HG03354 (cell line): ENCODE measurements around the gene MYOCD.
"Not testable (repeated sequence)": the region's sequence is repeated elsewhere in the genome, so short reads cannot be mapped to it uniquely, and the experiment has no call there.

Experiments used
- ATAC-seq: cut with Tn5 transposase; IDR thresholded peaks from one replicate; pipeline ENCODE4 v1.9.1; 2021; ENCODE audit warnings: mild to moderate bottlenecking; ENCODE audit not compliant: unreplicated experiment, poor library complexity, severe bottlenecking

Gene MYOCD, protein sequence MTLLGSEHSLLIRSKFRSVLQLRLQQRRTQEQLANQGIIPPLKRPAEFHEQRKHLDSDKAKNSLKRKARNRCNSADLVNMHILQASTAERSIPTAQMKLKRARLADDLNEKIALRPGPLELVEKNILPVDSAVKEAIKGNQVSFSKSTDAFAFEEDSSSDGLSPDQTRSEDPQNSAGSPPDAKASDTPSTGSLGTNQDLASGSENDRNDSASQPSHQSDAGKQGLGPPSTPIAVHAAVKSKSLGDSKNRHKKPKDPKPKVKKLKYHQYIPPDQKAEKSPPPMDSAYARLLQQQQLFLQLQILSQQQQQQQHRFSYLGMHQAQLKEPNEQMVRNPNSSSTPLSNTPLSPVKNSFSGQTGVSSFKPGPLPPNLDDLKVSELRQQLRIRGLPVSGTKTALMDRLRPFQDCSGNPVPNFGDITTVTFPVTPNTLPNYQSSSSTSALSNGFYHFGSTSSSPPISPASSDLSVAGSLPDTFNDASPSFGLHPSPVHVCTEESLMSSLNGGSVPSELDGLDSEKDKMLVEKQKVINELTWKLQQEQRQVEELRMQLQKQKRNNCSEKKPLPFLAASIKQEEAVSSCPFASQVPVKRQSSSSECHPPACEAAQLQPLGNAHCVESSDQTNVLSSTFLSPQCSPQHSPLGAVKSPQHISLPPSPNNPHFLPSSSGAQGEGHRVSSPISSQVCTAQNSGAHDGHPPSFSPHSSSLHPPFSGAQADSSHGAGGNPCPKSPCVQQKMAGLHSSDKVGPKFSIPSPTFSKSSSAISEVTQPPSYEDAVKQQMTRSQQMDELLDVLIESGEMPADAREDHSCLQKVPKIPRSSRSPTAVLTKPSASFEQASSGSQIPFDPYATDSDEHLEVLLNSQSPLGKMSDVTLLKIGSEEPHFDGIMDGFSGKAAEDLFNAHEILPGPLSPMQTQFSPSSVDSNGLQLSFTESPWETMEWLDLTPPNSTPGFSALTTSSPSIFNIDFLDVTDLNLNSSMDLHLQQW

DNA sequence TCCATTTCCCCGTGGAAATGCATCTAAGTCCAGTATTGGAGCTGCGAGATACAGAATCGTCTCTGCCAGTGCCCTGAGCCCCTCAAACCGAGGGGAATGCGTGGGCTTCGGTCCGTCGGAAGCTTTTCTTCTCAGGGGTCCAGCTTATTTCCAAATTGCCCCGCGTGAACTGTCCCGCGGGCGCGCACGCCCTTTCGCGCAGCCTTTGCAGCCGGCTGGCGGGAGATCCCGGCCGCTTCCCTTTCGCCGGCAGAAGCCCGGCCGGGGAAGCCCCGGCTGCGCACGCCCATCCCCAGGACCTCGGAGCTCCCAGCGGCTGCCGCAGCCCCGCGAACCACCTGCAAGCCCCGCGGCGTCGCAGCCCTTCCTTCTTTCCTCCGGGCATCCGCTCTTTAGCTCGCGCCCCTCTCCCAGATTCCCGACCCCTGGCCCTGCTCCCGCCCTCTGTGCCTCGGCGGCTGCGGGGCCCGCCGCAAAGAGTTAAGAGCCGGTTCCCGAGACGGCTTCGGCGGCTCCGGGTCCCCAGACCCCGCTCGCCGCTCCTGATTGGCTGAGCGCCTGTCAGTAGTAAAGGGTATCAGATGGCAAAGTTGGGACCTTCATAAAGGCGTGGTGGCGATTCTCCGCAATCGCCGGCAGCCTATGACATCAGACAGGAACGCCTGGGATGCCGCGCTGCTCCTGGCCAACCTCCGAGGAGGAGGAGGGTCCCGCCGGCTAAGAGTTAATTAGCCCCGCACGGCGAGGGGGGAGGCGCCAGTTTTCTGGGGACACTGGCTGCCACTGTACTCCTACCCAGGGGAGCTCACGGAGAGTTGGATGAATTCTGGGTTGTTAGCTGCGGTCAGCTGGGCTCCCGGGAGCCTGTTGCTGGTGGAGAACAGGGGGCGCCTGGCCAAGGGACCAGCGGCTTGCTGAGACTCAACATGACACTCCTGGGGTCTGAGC, at the start of gene MYOCD:
MYOCD (plus strand) TSS at position 628 of the 948 bp plus-strand sequence; CDS start at position 927, 299 bp downstream.
- no peak for ATAC-seq

DNA sequence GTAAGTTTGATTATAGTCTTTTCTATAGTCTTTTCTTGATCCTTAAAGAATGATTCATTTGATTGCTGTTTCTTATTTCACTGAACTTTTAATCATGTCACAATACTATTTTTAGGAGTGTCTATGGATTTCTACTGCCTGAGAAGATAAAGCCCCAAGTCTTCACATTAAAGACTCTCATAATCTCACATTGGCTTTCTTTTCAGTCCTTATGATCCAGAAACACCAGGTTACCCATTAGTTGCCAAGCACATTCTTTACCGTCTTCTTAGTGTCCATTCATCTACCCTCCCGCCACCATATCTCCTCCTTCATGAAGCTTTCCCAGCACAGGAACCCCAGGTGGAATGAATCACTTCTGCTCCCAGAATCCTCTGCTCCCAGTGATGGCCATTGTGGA, 49.5 kb upstream of the MYOCD start:
- no peak for ATAC-seq

DNA sequence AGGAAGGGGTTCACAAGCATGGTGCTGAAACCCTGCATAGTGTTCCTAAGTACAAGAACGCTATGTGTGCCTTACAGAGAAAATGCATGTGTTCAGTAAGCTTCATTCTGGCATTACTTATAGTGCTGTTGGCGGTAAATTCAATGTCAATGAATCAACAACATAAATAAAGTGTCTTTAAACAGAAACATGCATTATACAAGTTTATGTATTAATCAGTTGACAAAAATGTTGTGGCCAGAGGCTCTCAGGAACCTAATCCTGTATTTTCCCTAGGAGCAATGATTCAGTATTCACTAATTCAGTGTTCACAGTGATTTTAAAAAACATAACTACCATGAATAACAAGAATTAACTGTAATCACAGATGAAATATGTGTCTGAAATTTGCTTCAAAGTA, 47.1 kb upstream of the MYOCD start:
- ATAC-seq: no peak

DNA sequence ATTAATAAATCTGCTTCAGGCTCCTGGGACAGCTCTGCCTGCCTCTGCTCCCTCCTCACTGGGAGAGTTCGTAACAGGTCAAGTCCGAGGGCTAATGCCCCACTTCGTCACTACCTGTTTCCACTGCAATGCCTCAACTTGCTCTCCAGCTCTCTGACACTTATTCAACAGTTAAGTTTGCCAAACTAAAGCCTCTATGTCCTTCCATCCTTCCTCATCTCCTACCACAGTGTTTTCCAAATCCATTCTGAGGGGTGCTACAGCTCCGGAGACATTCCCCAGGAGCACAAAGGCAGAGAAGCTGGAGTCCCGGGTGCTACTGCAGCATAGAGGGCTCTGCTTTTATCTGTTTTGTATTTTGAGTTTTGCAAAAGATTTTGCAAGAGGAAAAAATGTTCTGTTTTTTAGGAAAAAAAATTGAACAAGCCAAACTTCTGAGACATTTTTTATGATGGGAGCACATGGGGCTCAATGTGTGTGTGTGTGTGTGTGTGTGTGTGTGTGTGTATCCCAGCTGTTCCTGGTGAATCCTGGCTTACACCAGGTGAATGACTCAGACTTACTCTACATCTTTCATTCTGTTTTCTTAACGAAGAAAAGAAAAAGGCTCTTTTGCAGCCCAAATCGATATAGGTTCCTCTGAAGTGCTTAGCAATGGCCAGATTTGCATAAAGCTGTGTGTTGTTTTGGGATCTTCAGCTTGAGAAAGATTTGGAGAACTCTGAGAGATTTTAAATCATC, 46.1 kb upstream of the MYOCD start:
- ATAC-seq: no peak

DNA sequence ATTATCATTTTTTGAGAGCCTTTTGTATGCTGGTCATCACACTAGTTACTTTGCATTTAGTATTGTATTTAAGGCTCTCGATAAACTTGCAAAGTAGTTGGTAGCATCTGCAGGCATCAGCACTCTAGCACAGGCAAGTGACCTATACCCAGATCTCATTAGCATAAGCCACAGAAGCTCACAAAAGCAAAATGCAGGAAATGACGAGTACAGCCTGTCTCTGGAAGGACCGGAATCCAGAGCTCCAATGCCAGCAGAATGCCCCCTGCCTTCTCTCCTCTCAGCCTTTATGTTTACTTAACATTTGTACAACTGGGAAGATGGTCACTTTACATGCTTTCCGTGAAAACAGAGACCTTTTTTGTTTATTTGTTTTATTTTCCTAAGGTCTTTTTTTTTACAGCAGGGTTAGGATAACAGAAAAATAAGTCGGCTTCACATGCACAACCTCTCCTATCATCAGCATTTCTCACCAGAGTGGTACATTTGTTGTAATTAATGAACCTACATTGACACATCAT, 45.4 kb upstream of the MYOCD start:
- no peak for ATAC-seq

DNA sequence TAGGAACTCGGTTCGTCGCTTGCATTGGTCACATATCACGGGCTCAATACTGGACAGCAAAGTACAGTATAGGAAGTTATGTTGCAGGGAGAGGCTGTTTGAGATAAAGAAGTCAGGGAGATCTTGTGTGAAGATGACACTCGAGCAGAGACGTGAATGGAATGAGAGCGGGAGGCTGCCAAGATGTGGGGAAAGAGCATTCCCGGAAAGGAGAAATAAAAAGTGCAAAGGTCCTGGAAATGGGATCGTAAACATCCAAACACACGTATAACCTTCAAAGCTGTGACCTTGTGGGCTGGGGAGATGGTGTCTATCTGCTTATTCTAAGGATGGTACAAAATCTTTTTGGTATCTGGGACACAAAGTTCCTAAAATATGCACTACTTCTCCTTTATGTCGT, 43.0 kb upstream of the MYOCD start:
- ATAC-seq: no peak

DNA sequence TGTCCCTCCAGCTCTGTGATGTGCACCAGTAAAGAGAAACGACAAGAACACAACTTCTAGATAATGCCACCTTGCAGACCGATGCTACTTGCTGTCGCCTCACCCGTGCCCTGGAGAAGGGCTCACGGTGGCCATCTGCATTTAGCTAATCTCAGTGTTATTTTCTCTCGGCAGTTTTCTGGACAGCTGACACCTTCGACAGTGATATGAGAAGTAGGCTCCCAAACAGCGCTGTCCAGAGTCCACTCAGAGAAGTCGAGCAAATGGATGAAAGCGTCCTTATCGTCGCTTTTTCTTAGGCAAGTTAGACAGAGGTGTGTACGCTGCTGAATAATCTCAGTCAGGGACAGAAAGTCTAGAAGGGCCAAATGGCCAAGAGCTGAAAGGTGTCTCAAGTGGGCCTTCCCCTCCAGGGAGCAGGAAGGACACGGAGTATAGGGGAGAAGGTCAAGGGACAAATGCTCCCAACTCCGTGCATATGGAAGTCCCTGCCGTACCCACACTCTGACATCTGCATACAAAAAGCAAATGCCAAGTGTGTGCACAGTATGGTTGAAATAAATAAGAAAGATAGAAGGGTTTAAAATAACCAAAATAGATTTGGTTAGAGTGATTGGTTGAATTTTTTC, 42.4 kb upstream of the MYOCD start:
- ATAC-seq: no peak

DNA sequence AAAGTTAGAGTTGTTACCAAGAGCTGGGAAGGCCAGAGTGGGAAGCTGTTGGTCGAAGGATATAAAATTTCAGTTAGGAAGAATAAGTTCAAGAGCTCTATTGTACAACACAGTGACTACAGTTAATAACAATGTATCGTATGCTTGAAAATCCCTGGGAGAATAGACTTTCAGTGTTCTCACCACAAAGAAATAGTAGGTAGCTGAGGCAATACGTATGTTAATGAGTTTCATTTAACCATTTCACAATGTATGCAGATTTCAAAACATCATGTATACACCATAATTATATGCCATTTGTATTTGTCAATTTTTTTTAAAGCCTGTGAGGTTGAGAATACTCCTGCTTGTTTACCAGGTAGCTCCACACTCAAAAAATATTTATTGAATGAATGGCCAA, 41.5 kb upstream of the MYOCD start:
- no peak for ATAC-seq

DNA sequence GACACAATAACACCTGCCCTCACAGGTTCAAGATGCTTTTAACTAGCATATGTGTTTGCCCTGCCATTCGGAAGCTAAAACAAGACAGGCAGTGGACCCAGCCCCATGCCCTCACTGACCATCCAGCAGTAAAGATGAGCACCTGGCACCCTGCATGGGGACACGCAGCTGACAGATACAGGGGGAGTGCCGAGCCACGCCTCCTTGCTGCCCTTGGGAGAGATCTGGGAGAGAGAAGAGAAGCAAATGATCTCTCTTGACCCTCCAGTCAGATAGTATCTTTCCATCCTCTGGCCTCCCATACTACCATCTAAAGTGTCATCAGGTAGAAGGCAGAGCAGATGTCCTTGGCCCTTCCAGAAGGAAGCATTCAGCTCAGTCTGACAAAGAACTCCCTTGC, 40.6 kb upstream of the MYOCD start:
- no peak for ATAC-seq

DNA sequence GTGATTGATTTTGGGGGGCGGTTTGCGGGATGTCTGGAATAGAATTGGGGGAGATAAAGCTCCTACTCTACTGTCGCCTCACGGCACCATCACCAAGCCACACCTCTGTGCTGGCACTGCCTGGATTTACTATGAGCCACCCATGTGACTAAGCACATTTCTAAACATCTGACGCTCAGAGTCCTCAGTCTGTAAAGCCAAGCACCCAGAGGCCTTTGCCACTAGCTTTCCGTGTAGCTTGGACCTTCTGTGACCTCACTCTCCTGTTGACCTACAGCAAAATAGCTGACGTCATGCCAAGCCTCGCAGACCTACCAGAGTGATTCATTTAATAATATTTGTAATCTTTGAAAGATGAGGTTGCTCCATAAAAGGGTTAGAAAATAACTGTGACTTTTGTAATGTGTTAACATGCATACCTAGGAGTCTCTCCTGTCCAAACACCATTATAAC, 38.5 kb upstream of the MYOCD start:
- ATAC-seq: no peak

DNA sequence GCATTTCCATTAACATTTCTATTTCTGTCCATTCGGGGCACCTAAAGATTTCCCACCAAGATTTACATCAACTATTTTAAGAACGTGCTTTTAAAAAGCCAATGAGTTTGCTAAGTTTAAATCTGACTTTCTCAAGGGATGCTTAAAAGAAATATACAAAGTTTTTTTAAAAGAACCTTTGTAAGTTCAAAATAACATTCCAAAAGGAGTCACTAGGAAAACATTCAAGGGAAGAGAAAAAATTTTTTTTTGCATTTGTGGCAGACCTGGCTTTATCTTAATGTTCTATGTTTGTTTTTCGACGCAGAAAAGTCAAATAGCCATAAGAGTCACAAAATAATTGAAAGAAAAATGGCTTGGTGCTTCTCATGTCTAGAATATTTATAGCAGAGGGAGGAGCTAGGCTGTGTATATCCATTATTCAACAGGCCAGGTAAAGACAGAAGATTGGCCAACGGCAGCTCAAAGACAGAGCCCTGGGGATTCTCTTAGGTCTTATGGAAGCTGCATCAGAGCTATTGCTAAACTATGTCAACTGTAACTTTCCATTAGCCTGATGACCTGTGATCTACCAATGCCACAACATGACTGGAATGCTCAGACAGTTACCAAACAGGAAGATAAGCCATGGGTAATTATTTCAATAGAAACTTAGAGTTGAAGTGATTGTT, 37.8 kb upstream of the MYOCD start:
- no peak for ATAC-seq

DNA sequence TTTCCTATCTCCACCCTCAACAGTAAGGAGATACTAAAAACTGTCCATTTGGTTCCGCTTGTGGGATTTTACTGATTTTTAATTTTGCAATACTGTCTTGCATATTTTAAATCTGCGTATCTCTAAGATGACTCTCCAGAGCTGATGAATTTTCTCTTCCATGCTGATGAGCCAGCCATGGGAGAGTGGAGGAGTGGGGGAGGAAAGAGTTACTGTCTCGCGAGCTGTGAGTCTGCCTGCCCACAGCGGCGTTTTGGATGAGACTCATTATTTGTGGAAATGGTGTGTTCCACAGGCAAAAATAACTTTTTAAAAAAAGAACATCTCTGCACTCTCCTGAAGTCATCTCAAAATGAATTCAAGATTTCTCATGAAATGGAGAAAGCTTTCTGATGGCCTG, 34.6 kb upstream of the MYOCD start:
- ATAC-seq: no peak

DNA sequence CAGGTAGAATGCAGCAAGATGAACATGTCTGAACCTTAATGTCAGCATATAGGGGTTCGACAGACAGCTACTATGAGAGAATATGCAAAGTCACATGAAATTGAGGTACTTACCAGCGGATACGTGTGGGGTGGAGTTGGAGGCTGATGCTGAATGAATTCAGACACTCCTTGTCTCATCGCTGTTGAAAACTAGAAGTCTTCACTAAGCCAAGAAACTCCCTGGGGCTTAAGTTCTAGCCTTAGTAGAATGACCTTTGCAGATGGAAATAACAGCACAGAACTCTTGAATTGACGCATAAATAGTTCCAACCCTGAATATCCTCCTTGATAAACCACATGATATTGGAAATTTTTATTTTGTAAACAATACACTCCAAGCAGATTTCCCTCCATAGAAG, 32.9 kb upstream of the MYOCD start:
- no peak for ATAC-seq

DNA sequence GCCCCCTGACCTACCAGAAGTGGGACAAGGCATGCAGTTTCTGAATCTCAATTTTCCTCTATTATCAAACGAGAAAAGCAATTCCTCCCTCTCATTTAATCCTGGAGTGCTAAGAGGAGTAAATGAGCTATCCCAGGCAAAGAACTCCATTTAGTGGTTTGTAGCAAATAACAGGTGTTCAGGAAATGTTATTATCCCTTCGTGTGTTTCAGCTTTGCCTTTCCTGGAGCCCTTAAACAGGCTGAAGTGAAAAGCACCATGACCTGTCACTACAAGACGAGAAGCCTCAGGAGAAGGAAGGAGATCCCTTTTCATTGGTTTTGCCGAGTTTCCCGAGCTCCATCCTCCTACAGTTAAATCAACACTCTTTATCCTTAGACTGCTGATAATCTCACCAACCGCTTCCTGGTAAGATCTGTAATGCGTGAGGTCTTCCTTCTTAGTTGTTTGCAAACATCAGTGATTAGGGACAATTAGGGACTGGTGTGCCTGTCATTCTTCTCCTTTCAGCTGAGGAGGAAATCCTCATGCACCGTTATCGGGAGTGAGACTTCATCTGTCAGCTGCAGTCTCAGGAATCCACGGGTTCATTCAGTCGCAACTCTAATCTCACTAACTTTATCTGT, 30.8 kb upstream of the MYOCD start:
- ATAC-seq: no peak

DNA sequence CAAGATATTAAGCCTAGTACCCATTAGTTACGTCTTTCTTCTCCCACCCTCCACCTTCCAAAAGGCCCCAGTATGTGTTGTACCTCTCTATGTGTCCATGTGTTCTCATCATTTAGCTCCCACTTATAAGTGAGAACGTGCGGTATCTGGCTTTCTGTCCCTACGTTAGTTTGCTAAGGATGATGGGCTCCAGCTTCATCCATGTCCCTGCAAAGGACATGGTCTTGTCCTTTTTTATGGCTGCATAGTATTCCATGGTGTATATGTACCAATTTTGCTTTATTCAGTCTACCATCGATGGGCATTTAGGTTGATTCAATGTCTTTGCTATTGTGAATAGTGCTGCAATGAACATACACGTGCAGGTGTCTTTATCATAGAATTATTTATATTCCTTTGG, 29.7 kb upstream of the MYOCD start:
- not testable (repeated sequence) for ATAC-seq

DNA sequence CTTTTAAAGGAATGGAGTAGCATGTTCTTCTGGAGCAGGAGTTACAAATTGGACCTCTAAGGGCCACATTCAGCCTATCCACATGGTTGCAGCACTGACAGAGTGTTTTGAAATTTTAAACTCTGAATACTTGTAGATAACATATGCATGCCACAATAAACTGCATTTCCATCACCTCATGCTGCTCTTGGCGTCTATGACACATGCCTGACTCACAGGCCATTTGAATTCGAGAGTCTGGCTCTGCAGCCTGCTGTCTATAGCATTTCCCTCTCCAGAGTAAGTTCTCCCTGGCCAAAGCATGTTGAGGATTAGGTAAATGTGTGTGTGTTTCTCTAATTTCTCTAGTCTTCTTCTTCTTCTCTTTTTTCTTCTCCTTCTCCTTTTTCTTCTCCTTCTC, 28.7 kb upstream of the MYOCD start:
- ATAC-seq: no peak
